GM12878 (cell line): ENCODE measurements around the gene OPCML. TPM values are rescaled to one million over a fixed set of nuclear protein-coding genes. Genes with fewer than 3 reads are reported as not detected.

Experiments
- ATAC-seq: fragments of 200-7000 bp; cut with Tn5 transposase; 3 replicates; pipeline ENCODE4 v1.9.1; 2020; ENCODE audit warnings: mild to moderate bottlenecking, moderate library complexity
- BruUV-seq: library from RNA; stranded (reverse); fragments of 400-500 nt; replicated peaks from 2 replicates; lab custom pipeline; 2021; lab: Mats Ljungman, UMichigan
- CTCF ChIA-PET: fragments of 300-600 bp; sonication (Branson Sonifier 250); formaldehyde crosslinking; extraction: SDS; loops from one replicate; lab custom pipeline; 2021; ENCODE audit warnings: inconsistent platforms; lab: Yijun Ruan, JAX
- POLR2A ChIA-PET: fragments of 350-600 bp; formaldehyde crosslinking; extraction: SDS; loops from one replicate; lab custom pipeline; 2021; ENCODE audit warnings: inconsistent platforms; lab: Charles Lee
- RAD21 ChIA-PET: fragments of 300-600 bp; sonication (Branson Sonifier 250); formaldehyde crosslinking; loops from one replicate; lab custom pipeline; 2023; ENCODE audit warnings: antibody characterized with exemption; ENCODE audit not compliant: unreplicated experiment; lab: Charles Lee
- SMC1A ChIA-PET: fragments of 300-600 bp; sonication (Branson Sonifier 250); formaldehyde crosslinking; loops from one replicate; lab custom pipeline; 2023; ENCODE audit not compliant: unreplicated experiment, uncharacterized antibody; lab: Charles Lee
- DNase-seq: peaks from one replicate; pipeline ENCODE4 v3.0.0-alpha.2; 2011; ENCODE audit warnings: low read depth, low spot score
- FAIRE-seq: peaks from 3 replicates; lab custom pipeline; 2011; peaks lifted over from hg19 to GRCh38; lab: Jason Lieb, UNC
- H2AFZ ChIP-seq: 2 replicates; pipeline ENCODE4 v1.6.0; 2011; ENCODE audit warnings: low read depth, low read length, control low read depth; ENCODE audit not compliant: control insufficient read depth
- H3K27ac ChIP-seq: 2 replicates; pipeline ENCODE4 v1.5.1; 2011; ENCODE audit warnings: control low read depth; ENCODE audit not compliant: control insufficient read depth, insufficient read depth
- H3K27me3 ChIP-seq, 2 experiments: replicated peaks in 1 of 2; 2 replicates each; pipeline versions ENCODE4 v1.6.0 to v1.6.1; 2011; ENCODE audit warnings: low read length in 1 of 2; ENCODE audit not compliant: control insufficient read depth in 2 of 2, insufficient read depth in 2 of 2
- H3K36me3 ChIP-seq, 2 experiments: 2 replicates each; pipeline ENCODE4 v1.5.1; 2011; ENCODE audit warnings: low read length in 1 of 2; ENCODE audit not compliant: control insufficient read depth in 2 of 2, insufficient read depth in 2 of 2
- H3K4me1 ChIP-seq: 2 replicates; pipeline ENCODE4 v1.6.1; 2011; ENCODE audit warnings: mild to moderate bottlenecking, low read length, moderate library complexity, mixed read lengths; ENCODE audit not compliant: control insufficient read depth, insufficient read depth
- H3K4me2 ChIP-seq: 2 replicates; pipeline ENCODE4 v1.6.0; 2011; ENCODE audit warnings: control low read depth; ENCODE audit not compliant: control insufficient read depth, insufficient read depth
- H3K4me3 ChIP-seq: fragments of 200-600 bp; sonication (generic); 2 replicates; pipeline ENCODE4 v1.5.1; 2016
- H3K79me2 ChIP-seq: 2 replicates; pipeline ENCODE4 v1.6.0; 2011; ENCODE audit warnings: low read length; ENCODE audit not compliant: control insufficient read depth, insufficient read depth
- H3K9ac ChIP-seq: 2 replicates; pipeline ENCODE4 v1.8.0; 2011; ENCODE audit warnings: low read length, control low read depth, mixed read lengths; ENCODE audit not compliant: control insufficient read depth, insufficient read depth
- H3K9me3 ChIP-seq: replicated peaks from 3 replicates; pipeline ENCODE4 v1.5.1; 2011; ENCODE audit warnings: mild to moderate bottlenecking, low read length; ENCODE audit not compliant: control insufficient read depth, insufficient read depth
- H4K20me1 ChIP-seq: 2 replicates; pipeline ENCODE4 v1.6.0; 2011; ENCODE audit not compliant: control insufficient read depth, insufficient read depth
- CREM ChIP-seq: IDR thresholded peaks from 2 replicates; pipeline ENCODE4 v1.6.1; 2014; ENCODE audit warnings: antibody characterized with exemption, low read depth
- GATAD2B ChIP-seq: fragments of 450-650 bp; conservative IDR thresholded peaks from 2 replicates; pipeline ENCODE4 v1.6.1; 2017; ENCODE audit warnings: low read depth, mild to moderate bottlenecking, moderate library complexity
- NR2C2 ChIP-seq: IDR thresholded peaks from 2 replicates; pipeline ENCODE4 v1.6.1; 2011; ENCODE audit warnings: borderline replicate concordance, low read depth; ENCODE audit not compliant: control insufficient read depth, insufficient read length
- NR2F1 ChIP-seq: fragments of 450-650 bp; conservative IDR thresholded peaks from 2 replicates; pipeline ENCODE4 v1.6.1; 2017; ENCODE audit warnings: mild to moderate bottlenecking
- REST ChIP-seq: IDR thresholded peaks from 2 replicates; pipeline ENCODE4 v1.6.1; 2012; ENCODE audit warnings: mild to moderate bottlenecking, low read depth, low read length
- SREBF2 ChIP-seq: IDR thresholded peaks from 2 replicates; pipeline ENCODE4 v1.6.1; 2012; ENCODE audit warnings: mild to moderate bottlenecking, low read length
- STAT3 ChIP-seq: IDR thresholded peaks from 2 replicates; pipeline ENCODE4 v1.6.1; 2011; ENCODE audit warnings: low read depth, low read length, improper control_type of control experiment
- SUZ12 ChIP-seq: fragments of 200-600 bp; sonication (generic); IDR thresholded peaks from one replicate; pipeline ENCODE4 v1.6.1; 2018; ENCODE audit warnings: antibody characterized with exemption, mild to moderate bottlenecking; ENCODE audit not compliant: unreplicated experiment
- YBX1 ChIP-seq: fragments of 450-650 bp; IDR thresholded peaks from 2 replicates; pipeline ENCODE4 v1.6.1; 2016; ENCODE audit warnings: antibody characterized with exemption
- YY1 ChIP-seq: IDR thresholded peaks from 2 replicates; pipeline ENCODE4 v1.6.1; 2011; ENCODE audit warnings: low read depth, mild to moderate bottlenecking, low read length
- WGBS: methylation state at CpG from one replicate; pipeline ENCODE4 v1.1.6; 2016; ENCODE audit warnings: low lambda C conversion rate; ENCODE audit not compliant: insufficient replicate concordance, insufficient coverage; ENCODE audit errors: missing lambda C conversion rate; 5-methylcytosine and 5-hydroxymethylcytosine counted together
- in situ Hi-C: fragments of 300-500 bp; cut with MboI; formaldehyde crosslinking; loops from 9 replicates; pipeline ENCODE4 v1.14.3; 2018; ENCODE audit warnings: mixed read lengths
- intact Hi-C: fragments of 100-400 bp; cut with micrococcal nuclease; formaldehyde crosslinking; loops from one replicate; pipeline ENCODE4 v1.14.2; 2022; ENCODE audit not compliant: unreplicated experiment
- polyA plus RNA-seq, 11 experiments: library from polyadenylated mRNA; depleted of rRNA in 4 of 11; unstranded in 6 of 11; stranded (reverse) in 5 of 11; fragments of >200 nt; fragmentation: Nextera tagmentation in 4 of 11; fragmentation: Illumina TruSeq in 1 of 11; extraction: Ambion mirVana in 4 of 11; extraction: Trizol in 1 of 11; gene quantifications; 1 replicate in 1 of 11; 2 replicates in 10 of 11; pipeline versions ENCODE4 v1.2.1 to v1.2.3, GENCODE V29; 2011 to 2016; ENCODE audit warnings: inconsistent platforms in 2 of 11, missing spikeins in 2 of 11, low read depth in 1 of 11
- total RNA-seq, 4 experiments: library from RNA; depleted of rRNA in 3 of 4; stranded (reverse); fragments of >200 nt in 3 of 4; fragmentation: Illumina TruSeq in 1 of 4; extraction: Trizol in 1 of 4; gene quantifications; 2 replicates each; pipeline versions ENCODE4 v1.2.1 to v1.2.3, GENCODE V29; 2013 to 2021

The OPCML gene
- total and polyA plus RNA-seq, 10 of the 15 experiments (the other 5 are each of a cell fraction or from before 2014, with no cell fraction given), result 0.84 TPM; not detected in 9

GRCh38 chr11:132824642-132825041, 707.7 kb downstream of the OPCML start:
- BruUV-seq, result no TSS peak
- Histone ChIP-seq H4K20me1 (no peaks in the 10 kb centered on the region), H3K79me2 (no peaks in the 10 kb centered on the region), H3K27ac (no peak overlapping the region), H3K4me1 (no peaks in the 10 kb centered on the region), H3K9ac (no peak overlapping the region), H3K4me2 (no peak overlapping the region), H3K27me3 (no peaks in the 10 kb centered on the region), H3K9me3 (no peaks in the 10 kb centered on the region), H3K4me3 (no peak overlapping the region), H2AFZ (no peak overlapping the region), H3K36me3 (no peaks in the 10 kb centered on the region)
- DNase-seq (no peak), FAIRE-seq (no peak), ATAC-seq (no peak)
- WGBS, result 10% methylated on average over 1 of the region's 1 CpG
- ChIA-PET POLR2A (no interaction called here), SMC1A (no interaction called here), RAD21 (no interaction called here), CTCF (no interaction called here)
- TF ChIP-seq YBX1, result no peak
- TF ChIP-seq CREM, result no peak
- TF ChIP-seq YY1, result no peak
- no peak for TF ChIP-seq GATAD2B
- TF ChIP-seq SREBF2, result no peak
- TF ChIP-seq NR2C2, result no peak
- TF ChIP-seq REST, result no peak
- TF ChIP-seq STAT3, result no peak
- no peak for TF ChIP-seq NR2F1
- TF ChIP-seq SUZ12, result no peak
- in situ Hi-C loops (no loop called here), intact Hi-C loops (no loop called here)
